ENCODE results near the gene RNFT2. TPM values are rescaled to one million over a fixed set of nuclear protein-coding genes. Genes with fewer than 3 reads are reported as not detected.

RNFT2 gene
- polyA plus RNA-seq, 4 donors: 0.45 to 2.4 (median 1.0) TPM

GRCh38 chr12:116694653-116695463 is 43.3 kb upstream of the RNFT2 start:
- Histone ChIP-seq H3K4me1 (ENCODE audit: control insufficient read depth in 3 of 3, insufficient read depth in 2 of 3, low read depth in 1 of 3, low read length in 2 of 3) (peaks cover 0 to 25% (median 2%) of the 10 kb centered on the region in 3 donors), H3K27me3 (ENCODE audit: control insufficient read depth in 3 of 3, insufficient read depth in 3 of 3, low read length in 3 of 3) (peaks cover 0 to 13% (median 2%) of the 10 kb centered on the region in 3 donors), H3K9me3 (ENCODE audit: control insufficient read depth in 2 of 2, insufficient read depth in 1 of 2, low read depth in 1 of 2, low read length in 1 of 2) (no peaks in the 10 kb centered on the region), H3K4me3 (ENCODE audit: low read depth in 1 of 3, low read length in 3 of 3) (no peak overlapping the region), H3K27ac (ENCODE audit: low read depth in 1 of 3, low read length in 2 of 3) (no peak overlapping the region), H3K36me3 (ENCODE audit: control insufficient read depth in 3 of 3, insufficient read depth in 2 of 3, low read depth in 1 of 3, low read length in 3 of 3) (no peaks in the 10 kb centered on the region)
- FAIRE-seq: no peak
- 26 to 60% (median 44%) methylated on average over 22 of the region's 22 CpGs for WGBS, 3 donors
- DNase-seq: no peak

- Histone ChIP-seq H3K4me1 (ENCODE audit: control insufficient read depth in 3 of 3, insufficient read depth in 2 of 3, low read depth in 1 of 3, low read length in 2 of 3) (peaks cover 0 to 25% (median 2%) of the 10 kb centered on the region in 3 donors), H3K27me3 (ENCODE audit: control insufficient read depth in 3 of 3, insufficient read depth in 3 of 3, low read length in 3 of 3) (peaks cover 0 to 13% (median 2%) of the 10 kb centered on the region in 3 donors), H3K27ac (ENCODE audit: low read depth in 1 of 3, low read length in 2 of 3) (no peak overlapping the region), H3K36me3 (ENCODE audit: control insufficient read depth in 3 of 3, insufficient read depth in 2 of 3, low read depth in 1 of 3, low read length in 3 of 3) (no peaks in the 10 kb centered on the region), H3K4me3 (ENCODE audit: low read depth in 1 of 3, low read length in 3 of 3) (no peak overlapping the region), H3K9me3 (ENCODE audit: control insufficient read depth in 2 of 2, insufficient read depth in 1 of 2, low read depth in 1 of 2, low read length in 1 of 2) (no peaks in the 10 kb centered on the region)
- FAIRE-seq: no peak
- no peak for DNase-seq
- WGBS, 3 donors: 34 to 51% (median 37%) methylated on average over 2 to 3 of the region's 3 CpGs
Observed at GRCh38 chr12:116695464-116695725, 42.7 kb upstream of the RNFT2 start.

- Histone ChIP-seq H3K4me3 (ENCODE audit: low read depth in 1 of 3, low read length in 3 of 3) (no peak overlapping the region), H3K4me1 (ENCODE audit: control insufficient read depth in 3 of 3, insufficient read depth in 2 of 3, low read depth in 1 of 3, low read length in 2 of 3) (peaks cover 0 to 25% (median 2%) of the 10 kb centered on the region in 3 donors), H3K9me3 (ENCODE audit: control insufficient read depth in 2 of 2, insufficient read depth in 1 of 2, low read depth in 1 of 2, low read length in 1 of 2) (no peaks in the 10 kb centered on the region), H3K27ac (ENCODE audit: low read depth in 1 of 3, low read length in 2 of 3) (no peak overlapping the region), H3K27me3 (ENCODE audit: control insufficient read depth in 3 of 3, insufficient read depth in 3 of 3, low read length in 3 of 3) (peaks cover 0 to 13% (median 2%) of the 10 kb centered on the region in 3 donors), H3K36me3 (ENCODE audit: control insufficient read depth in 3 of 3, insufficient read depth in 2 of 3, low read depth in 1 of 3, low read length in 3 of 3) (no peaks in the 10 kb centered on the region)
- FAIRE-seq (no peak), DNase-seq (no peak)
- 58 to 66% (median 64%) methylated on average over 6 to 7 of the region's 7 CpGs for WGBS, 3 donors
Observed at GRCh38 chr12:116697305-116697704, 40.8 kb upstream of the RNFT2 start.

- Histone ChIP-seq H3K27me3 (ENCODE audit: control insufficient read depth in 3 of 3, insufficient read depth in 3 of 3, low read length in 3 of 3) (peaks cover 0 to 13% (median 2%) of the 10 kb centered on the region in 3 donors), H3K36me3 (ENCODE audit: control insufficient read depth in 3 of 3, insufficient read depth in 2 of 3, low read depth in 1 of 3, low read length in 3 of 3) (no peaks in the 10 kb centered on the region), H3K9me3 (ENCODE audit: control insufficient read depth in 2 of 2, insufficient read depth in 1 of 2, low read depth in 1 of 2, low read length in 1 of 2) (no peaks in the 10 kb centered on the region), H3K4me1 (ENCODE audit: control insufficient read depth in 3 of 3, insufficient read depth in 2 of 3, low read depth in 1 of 3, low read length in 2 of 3) (peaks cover 0 to 25% (median 2%) of the 10 kb centered on the region in 3 donors), H3K4me3 (ENCODE audit: low read depth in 1 of 3, low read length in 3 of 3) (no peak overlapping the region), H3K27ac (ENCODE audit: low read depth in 1 of 3, low read length in 2 of 3) (no peak overlapping the region)
- WGBS, 3 donors: 14 to 50% (median 31%) methylated on average over 11 of the region's 11 CpGs
- no peak for FAIRE-seq
- DNase-seq: no peak
Observed at GRCh38 chr12:116697716-116698115, 40.4 kb upstream of the RNFT2 start.

- H3K27ac ChIP-seq (ENCODE audit: low read depth in 1 of 3, low read length in 2 of 3): no peak overlapping the region
- H3K27me3 ChIP-seq (ENCODE audit: control insufficient read depth in 3 of 3, insufficient read depth in 3 of 3, low read length in 3 of 3): peaks cover 0 to 13% (median 2%) of the 10 kb centered on the region in 3 donors
- 12 to 70% (median 34%) methylated on average over 8 of the region's 8 CpGs for WGBS, 3 donors
- DNase-seq (peak in 1 of 2 donors; percentile 68), FAIRE-seq (no peak)
- no peak overlapping the region for H3K4me3 ChIP-seq (ENCODE audit: low read depth in 1 of 3, low read length in 3 of 3)
- H3K9me3 ChIP-seq (ENCODE audit: control insufficient read depth in 2 of 2, insufficient read depth in 1 of 2, low read depth in 1 of 2, low read length in 1 of 2): no peaks in the 10 kb centered on the region
- H3K36me3 ChIP-seq (ENCODE audit: control insufficient read depth in 3 of 3, insufficient read depth in 2 of 3, low read depth in 1 of 3, low read length in 3 of 3): no peaks in the 10 kb centered on the region
- H3K4me1 ChIP-seq (ENCODE audit: control insufficient read depth in 3 of 3, insufficient read depth in 2 of 3, low read depth in 1 of 3, low read length in 2 of 3): peaks cover 0 to 22% (median 2%) of the 10 kb centered on the region in 3 donors
Observed at GRCh38 chr12:116698116-116698515, 40.0 kb upstream of the RNFT2 start.

- WGBS, 3 donors: 69 to 77% (median 74%) methylated on average over 2 of the region's 2 CpGs
Observed at GRCh38 chr12:116698554-116699075, 39.5 kb upstream of the RNFT2 start.

GRCh38 chr12:116700066-116700465 is 38.0 kb upstream of the RNFT2 start:
- Histone ChIP-seq H3K27me3 (ENCODE audit: control insufficient read depth in 3 of 3, insufficient read depth in 3 of 3, low read length in 3 of 3) (no peaks in the 10 kb centered on the region), H3K27ac (ENCODE audit: low read depth in 1 of 3, low read length in 2 of 3) (no peak overlapping the region), H3K9me3 (ENCODE audit: control insufficient read depth in 2 of 2, insufficient read depth in 1 of 2, low read depth in 1 of 2, low read length in 1 of 2) (no peaks in the 10 kb centered on the region), H3K4me1 (ENCODE audit: control insufficient read depth in 3 of 3, insufficient read depth in 2 of 3, low read depth in 1 of 3, low read length in 2 of 3) (peaks cover 0 to 10% (median 0%) of the 10 kb centered on the region in 3 donors), H3K4me3 (ENCODE audit: low read depth in 1 of 3, low read length in 3 of 3) (no peak overlapping the region), H3K36me3 (ENCODE audit: control insufficient read depth in 3 of 3, insufficient read depth in 2 of 3, low read depth in 1 of 3, low read length in 3 of 3) (no peaks in the 10 kb centered on the region)
- FAIRE-seq (no peak), DNase-seq (no peak)
- WGBS, 3 donors: 84 to 97% (median 92%) methylated on average over 6 of the region's 6 CpGs

More at GRCh38 chr12:116698554-116699075, 39.5 kb upstream of the RNFT2 start:
- DNase-seq (no peak), FAIRE-seq (no peak)
- peaks cover 0 to 19% (median 2%) of the 10 kb centered on the region in 3 donors for H3K4me1 ChIP-seq (ENCODE audit: control insufficient read depth in 3 of 3, insufficient read depth in 2 of 3, low read depth in 1 of 3, low read length in 2 of 3)
- peaks cover 0 to 12% (median 2%) of the 10 kb centered on the region in 3 donors for H3K27me3 ChIP-seq (ENCODE audit: control insufficient read depth in 3 of 3, insufficient read depth in 3 of 3, low read length in 3 of 3)
- H3K9me3 ChIP-seq (ENCODE audit: control insufficient read depth in 2 of 2, insufficient read depth in 1 of 2, low read depth in 1 of 2, low read length in 1 of 2): no peaks in the 10 kb centered on the region
- H3K4me3 ChIP-seq (ENCODE audit: low read depth in 1 of 3, low read length in 3 of 3): no peak overlapping the region
- no peaks in the 10 kb centered on the region for H3K36me3 ChIP-seq (ENCODE audit: control insufficient read depth in 3 of 3, insufficient read depth in 2 of 3, low read depth in 1 of 3, low read length in 3 of 3)
- no peak overlapping the region for H3K27ac ChIP-seq (ENCODE audit: low read depth in 1 of 3, low read length in 2 of 3)

GRCh38 chr12:116701432-116701831 is 36.7 kb upstream of the RNFT2 start:
- Histone ChIP-seq H3K27me3 (ENCODE audit: control insufficient read depth in 3 of 3, insufficient read depth in 3 of 3, low read length in 3 of 3) (no peaks in the 10 kb centered on the region), H3K4me3 (ENCODE audit: low read depth in 1 of 3, low read length in 3 of 3) (no peak overlapping the region), H3K9me3 (ENCODE audit: control insufficient read depth in 2 of 2, insufficient read depth in 1 of 2, low read depth in 1 of 2, low read length in 1 of 2) (no peaks in the 10 kb centered on the region), H3K27ac (ENCODE audit: low read depth in 1 of 3, low read length in 2 of 3) (no peak overlapping the region), H3K36me3 (ENCODE audit: control insufficient read depth in 3 of 3, insufficient read depth in 2 of 3, low read depth in 1 of 3, low read length in 3 of 3) (no peaks in the 10 kb centered on the region), H3K4me1 (ENCODE audit: control insufficient read depth in 3 of 3, insufficient read depth in 2 of 3, low read depth in 1 of 3, low read length in 2 of 3) (peaks cover 0 to 10% (median 0%) of the 10 kb centered on the region in 3 donors)
- DNase-seq (no peak), FAIRE-seq (no peak)
- 93 to 97% (median 94%) methylated on average over 4 of the region's 4 CpGs for WGBS, 3 donors
